ENCODE results near the gene INAVA.

GRCh38 chr1:200919386-200919785 lies 24.7 kb downstream of the INAVA start:
- TF ChIP-seq ZBTB21 (CRISPR knock-in tag; IDR thresholded peaks at IDR 0.05; ENCODE audit: borderline replicate concordance): no peak
- no peak for TF ChIP-seq NFYB (CRISPR knock-in tag; conservative IDR thresholded peaks at IDR 0.05; ENCODE audit: low read depth)
- no peak for TF ChIP-seq USF2 (CRISPR knock-in tag; IDR thresholded peaks at IDR 0.05)
- no peak for TF ChIP-seq CTCF (IDR thresholded peaks at IDR 0.05)

All from WTC11 (cell line).